ENCODE measurements around the gene DPH2.

Gene DPH2

GRCh38 chr1:43997295-43997999 lies 27.6 kb downstream of the DPH2 start:
- H3K4me2 ChIP-seq (ENCODE audit: low read length): no peak overlapping the region
- H3K9me3 ChIP-seq (replicated peaks; ENCODE audit: low read length): no peaks in the 10 kb centered on the region
- H3K9ac ChIP-seq (ENCODE audit: low read depth, low read length): no peak overlapping the region
- no peaks in the 10 kb centered on the region for H3K27me3 ChIP-seq (ENCODE audit: control insufficient read depth, insufficient read depth, low read length)
- H3K36me3 ChIP-seq (ENCODE audit: insufficient read depth, low read length): no peaks in the 10 kb centered on the region
- peaks cover 6% of the 10 kb centered on the region for H3K4me1 ChIP-seq (ENCODE audit: control insufficient read depth, insufficient read depth, low read length)
- H3K4me3 ChIP-seq (ENCODE audit: low read length): no peak overlapping the region

- Histone ChIP-seq H3K9ac (ENCODE audit: low read depth, low read length) (no peak overlapping the region), H3K9me3 (replicated peaks; ENCODE audit: low read length) (no peaks in the 10 kb centered on the region), H3K4me1 (ENCODE audit: control insufficient read depth, insufficient read depth, low read length) (peaks cover 6% of the 10 kb centered on the region), H3K4me2 (ENCODE audit: low read length) (no peak overlapping the region), H3K36me3 (ENCODE audit: insufficient read depth, low read length) (no peaks in the 10 kb centered on the region), H3K27me3 (ENCODE audit: control insufficient read depth, insufficient read depth, low read length) (no peaks in the 10 kb centered on the region), H3K4me3 (ENCODE audit: low read length) (no peak overlapping the region)
Observed at GRCh38 chr1:43998000-43998378, 28.2 kb downstream of the DPH2 start.

- H3K4me1 ChIP-seq (ENCODE audit: control insufficient read depth, insufficient read depth, low read length): peaks cover 6% of the 10 kb centered on the region
- no peaks in the 10 kb centered on the region for H3K9me3 ChIP-seq (replicated peaks; ENCODE audit: low read length)
- H3K27me3 ChIP-seq (ENCODE audit: control insufficient read depth, insufficient read depth, low read length): no peaks in the 10 kb centered on the region
- no peak overlapping the region for H3K4me3 ChIP-seq (ENCODE audit: low read length)
- H3K4me2 ChIP-seq (ENCODE audit: low read length): no peak overlapping the region
- H3K36me3 ChIP-seq (ENCODE audit: insufficient read depth, low read length): no peaks in the 10 kb centered on the region
- no peak overlapping the region for H3K9ac ChIP-seq (ENCODE audit: low read depth, low read length)
Observed at GRCh38 chr1:43999455-43999854, 29.6 kb downstream of the DPH2 start.

- H3K4me2 ChIP-seq (ENCODE audit: low read length): no peak overlapping the region
- H3K36me3 ChIP-seq (ENCODE audit: insufficient read depth, low read length): no peaks in the 10 kb centered on the region
- H3K9ac ChIP-seq (ENCODE audit: low read depth, low read length): no peak overlapping the region
- no peaks in the 10 kb centered on the region for H3K27me3 ChIP-seq (ENCODE audit: control insufficient read depth, insufficient read depth, low read length)
- H3K9me3 ChIP-seq (replicated peaks; ENCODE audit: low read length): no peaks in the 10 kb centered on the region
- H3K4me1 ChIP-seq (ENCODE audit: control insufficient read depth, insufficient read depth, low read length): peaks cover 6% of the 10 kb centered on the region
- no peak overlapping the region for H3K4me3 ChIP-seq (ENCODE audit: low read length)
Observed at GRCh38 chr1:44000122-44000665, 30.4 kb downstream of the DPH2 start.

- Histone ChIP-seq H3K4me1 (ENCODE audit: control insufficient read depth, insufficient read depth, low read length) (peaks cover 11% of the 10 kb centered on the region), H3K4me2 (ENCODE audit: low read length) (no peak overlapping the region), H3K27me3 (ENCODE audit: control insufficient read depth, insufficient read depth, low read length) (no peaks in the 10 kb centered on the region), H3K9ac (ENCODE audit: low read depth, low read length) (no peak overlapping the region), H3K9me3 (replicated peaks; ENCODE audit: low read length) (no peaks in the 10 kb centered on the region), H3K4me3 (ENCODE audit: low read length) (no peak overlapping the region), H3K36me3 (ENCODE audit: insufficient read depth, low read length) (no peaks in the 10 kb centered on the region)
Observed at GRCh38 chr1:44002165-44002564, 32.4 kb downstream of the DPH2 start.

GRCh38 chr1:44002606-44003157 lies 32.9 kb downstream of the DPH2 start:
- Histone ChIP-seq H3K4me3 (ENCODE audit: low read length) (no peak overlapping the region), H3K27me3 (ENCODE audit: control insufficient read depth, insufficient read depth, low read length) (no peaks in the 10 kb centered on the region), H3K4me1 (ENCODE audit: control insufficient read depth, insufficient read depth, low read length) (peaks cover 11% of the 10 kb centered on the region), H3K4me2 (ENCODE audit: low read length) (no peak overlapping the region), H3K9ac (ENCODE audit: low read depth, low read length) (no peak overlapping the region), H3K36me3 (ENCODE audit: insufficient read depth, low read length) (no peaks in the 10 kb centered on the region), H3K9me3 (replicated peaks; ENCODE audit: low read length) (no peaks in the 10 kb centered on the region)

GRCh38 chr1:44008259-44008658 lies 38.4 kb downstream of the DPH2 start:
- H3K4me2 ChIP-seq (ENCODE audit: low read length): no peak overlapping the region
- no peak overlapping the region for H3K9ac ChIP-seq (ENCODE audit: low read depth, low read length)
- peaks cover 4% of the 10 kb centered on the region for H3K4me1 ChIP-seq (ENCODE audit: control insufficient read depth, insufficient read depth, low read length)
- H3K36me3 ChIP-seq (ENCODE audit: insufficient read depth, low read length): no peaks in the 10 kb centered on the region
- H3K9me3 ChIP-seq (replicated peaks; ENCODE audit: low read length): no peaks in the 10 kb centered on the region
- no peak overlapping the region for H3K4me3 ChIP-seq (ENCODE audit: low read length)
- no peaks in the 10 kb centered on the region for H3K27me3 ChIP-seq (ENCODE audit: control insufficient read depth, insufficient read depth, low read length)

- H3K4me2 ChIP-seq (ENCODE audit: low read length): no peak overlapping the region
- peaks cover 1% of the 10 kb centered on the region for H3K4me1 ChIP-seq (ENCODE audit: control insufficient read depth, insufficient read depth, low read length)
- no peaks in the 10 kb centered on the region for H3K9me3 ChIP-seq (replicated peaks; ENCODE audit: low read length)
- peaks cover 4% of the 10 kb centered on the region for H3K27me3 ChIP-seq (ENCODE audit: control insufficient read depth, insufficient read depth, low read length)
- no peaks in the 10 kb centered on the region for H3K36me3 ChIP-seq (ENCODE audit: insufficient read depth, low read length)
- no peak overlapping the region for H3K4me3 ChIP-seq (ENCODE audit: low read length)
- no peak overlapping the region for H3K9ac ChIP-seq (ENCODE audit: low read depth, low read length)
Observed at GRCh38 chr1:44010935-44011471, 41.2 kb downstream of the DPH2 start.

- H3K4me2 ChIP-seq (ENCODE audit: low read length): no peak overlapping the region
- peaks cover 4% of the 10 kb centered on the region for H3K27me3 ChIP-seq (ENCODE audit: control insufficient read depth, insufficient read depth, low read length)
- no peaks in the 10 kb centered on the region for H3K36me3 ChIP-seq (ENCODE audit: insufficient read depth, low read length)
- no peak overlapping the region for H3K9ac ChIP-seq (ENCODE audit: low read depth, low read length)
- H3K9me3 ChIP-seq (replicated peaks; ENCODE audit: low read length): no peaks in the 10 kb centered on the region
- no peak overlapping the region for H3K4me3 ChIP-seq (ENCODE audit: low read length)
- no peaks in the 10 kb centered on the region for H3K4me1 ChIP-seq (ENCODE audit: control insufficient read depth, insufficient read depth, low read length)
Observed at GRCh38 chr1:44012404-44012803, 42.6 kb downstream of the DPH2 start.

- H3K9ac ChIP-seq (ENCODE audit: low read depth, low read length): no peak overlapping the region
- H3K9me3 ChIP-seq (replicated peaks; ENCODE audit: low read length): no peaks in the 10 kb centered on the region
- no peak overlapping the region for H3K4me3 ChIP-seq (ENCODE audit: low read length)
- H3K4me2 ChIP-seq (ENCODE audit: low read length): no peak overlapping the region
- no peaks in the 10 kb centered on the region for H3K36me3 ChIP-seq (ENCODE audit: insufficient read depth, low read length)
- peaks cover 4% of the 10 kb centered on the region for H3K27me3 ChIP-seq (ENCODE audit: control insufficient read depth, insufficient read depth, low read length)
- no peaks in the 10 kb centered on the region for H3K4me1 ChIP-seq (ENCODE audit: control insufficient read depth, insufficient read depth, low read length)
Observed at GRCh38 chr1:44012941-44013609, 43.3 kb downstream of the DPH2 start.

- no peaks in the 10 kb centered on the region for H3K36me3 ChIP-seq (ENCODE audit: insufficient read depth, low read length)
- H3K27me3 ChIP-seq (ENCODE audit: control insufficient read depth, insufficient read depth, low read length): peaks cover 4% of the 10 kb centered on the region
- no peak overlapping the region for H3K9ac ChIP-seq (ENCODE audit: low read depth, low read length)
- no peak overlapping the region for H3K4me2 ChIP-seq (ENCODE audit: low read length)
- H3K4me1 ChIP-seq (ENCODE audit: control insufficient read depth, insufficient read depth, low read length): no peaks in the 10 kb centered on the region
- H3K9me3 ChIP-seq (replicated peaks; ENCODE audit: low read length): no peaks in the 10 kb centered on the region
- H3K4me3 ChIP-seq (ENCODE audit: low read length): no peak overlapping the region
Observed at GRCh38 chr1:44013949-44014348, 44.1 kb downstream of the DPH2 start.

Measured in skeletal muscle satellite cell (primary cell).